Activated CD4-positive, alpha-beta T cell treated with anti-CD3 and anti-CD28 coated beads, Interleukin-10, Interleukin-2, amounts not matched to agents 100 ng/mL and 50 ng/mL, durations not matched to agents 16 hours and 8 hours (primary cell): ENCODE results near the gene NRDC.

ENCODE experiments used
- DNase-seq: peaks from one replicate; pipeline ENCODE4 v3.0.0-alpha.2; 2020

The NRDC gene, protein sequence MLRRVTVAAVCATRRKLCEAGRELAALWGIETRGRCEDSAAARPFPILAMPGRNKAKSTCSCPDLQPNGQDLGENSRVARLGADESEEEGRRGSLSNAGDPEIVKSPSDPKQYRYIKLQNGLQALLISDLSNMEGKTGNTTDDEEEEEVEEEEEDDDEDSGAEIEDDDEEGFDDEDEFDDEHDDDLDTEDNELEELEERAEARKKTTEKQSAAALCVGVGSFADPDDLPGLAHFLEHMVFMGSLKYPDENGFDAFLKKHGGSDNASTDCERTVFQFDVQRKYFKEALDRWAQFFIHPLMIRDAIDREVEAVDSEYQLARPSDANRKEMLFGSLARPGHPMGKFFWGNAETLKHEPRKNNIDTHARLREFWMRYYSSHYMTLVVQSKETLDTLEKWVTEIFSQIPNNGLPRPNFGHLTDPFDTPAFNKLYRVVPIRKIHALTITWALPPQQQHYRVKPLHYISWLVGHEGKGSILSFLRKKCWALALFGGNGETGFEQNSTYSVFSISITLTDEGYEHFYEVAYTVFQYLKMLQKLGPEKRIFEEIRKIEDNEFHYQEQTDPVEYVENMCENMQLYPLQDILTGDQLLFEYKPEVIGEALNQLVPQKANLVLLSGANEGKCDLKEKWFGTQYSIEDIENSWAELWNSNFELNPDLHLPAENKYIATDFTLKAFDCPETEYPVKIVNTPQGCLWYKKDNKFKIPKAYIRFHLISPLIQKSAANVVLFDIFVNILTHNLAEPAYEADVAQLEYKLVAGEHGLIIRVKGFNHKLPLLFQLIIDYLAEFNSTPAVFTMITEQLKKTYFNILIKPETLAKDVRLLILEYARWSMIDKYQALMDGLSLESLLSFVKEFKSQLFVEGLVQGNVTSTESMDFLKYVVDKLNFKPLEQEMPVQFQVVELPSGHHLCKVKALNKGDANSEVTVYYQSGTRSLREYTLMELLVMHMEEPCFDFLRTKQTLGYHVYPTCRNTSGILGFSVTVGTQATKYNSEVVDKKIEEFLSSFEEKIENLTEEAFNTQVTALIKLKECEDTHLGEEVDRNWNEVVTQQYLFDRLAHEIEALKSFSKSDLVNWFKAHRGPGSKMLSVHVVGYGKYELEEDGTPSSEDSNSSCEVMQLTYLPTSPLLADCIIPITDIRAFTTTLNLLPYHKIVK

DNA sequence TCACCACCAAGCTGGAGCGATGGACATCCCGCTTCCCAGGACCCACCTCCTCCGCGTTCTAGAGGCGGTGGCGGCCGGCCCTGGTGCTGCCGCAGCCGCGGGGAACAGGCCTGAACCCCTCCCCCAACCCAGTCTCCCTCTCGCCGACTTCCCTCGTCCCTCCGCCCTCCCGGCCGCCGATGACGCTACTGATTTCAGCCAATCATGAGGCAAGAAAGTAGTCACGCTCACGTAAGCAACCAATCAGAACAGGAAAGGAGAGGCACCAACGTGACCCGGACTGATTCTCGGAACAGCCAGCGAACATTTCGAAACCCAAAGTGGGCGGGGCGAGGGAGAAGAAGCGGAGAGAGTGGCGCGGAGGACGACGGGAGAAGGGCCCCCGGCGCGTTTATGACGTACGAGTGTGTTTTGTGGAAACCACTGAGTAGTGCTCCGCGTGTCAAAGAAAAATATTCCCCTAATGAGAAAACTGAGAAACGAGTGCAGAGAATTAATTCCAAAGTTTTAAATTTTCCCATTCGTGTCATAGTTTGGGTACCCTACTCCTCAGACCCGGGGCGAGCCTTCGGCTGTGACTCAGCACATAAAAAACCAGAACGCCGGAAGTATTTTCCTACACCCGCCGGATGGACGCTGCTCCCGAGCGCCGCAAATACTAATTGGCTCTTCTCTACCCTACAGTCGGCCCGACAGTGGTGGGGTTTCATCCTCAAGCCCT, at the start of gene NRDC:
NRDC (minus strand) TSS at position 112 of the 721 bp plus-strand sequence. CDS start 112 bp downstream, outside the sequence.
- peak; percentile 100 for DNase-seq

DNA sequence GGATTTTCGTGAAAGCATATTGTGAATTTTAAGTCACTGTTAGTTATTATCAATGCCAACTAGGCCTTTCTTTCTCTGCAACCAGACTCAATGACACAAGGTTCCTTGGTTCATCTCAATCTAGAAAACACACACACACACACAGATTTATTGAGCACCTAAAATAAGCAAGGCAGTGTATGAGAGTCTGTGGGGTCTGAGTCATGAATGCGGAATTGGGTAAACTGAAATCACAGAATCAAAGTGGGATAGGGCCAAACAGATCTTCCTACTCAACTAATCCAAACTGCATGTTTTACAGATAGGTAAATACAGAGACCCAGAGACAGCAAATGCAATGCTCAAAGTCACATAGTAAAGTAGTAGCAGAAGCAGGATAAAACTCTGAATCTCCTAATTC, 48.5 kb upstream of the NRDC start:
- DNase-seq: no peak

DNA sequence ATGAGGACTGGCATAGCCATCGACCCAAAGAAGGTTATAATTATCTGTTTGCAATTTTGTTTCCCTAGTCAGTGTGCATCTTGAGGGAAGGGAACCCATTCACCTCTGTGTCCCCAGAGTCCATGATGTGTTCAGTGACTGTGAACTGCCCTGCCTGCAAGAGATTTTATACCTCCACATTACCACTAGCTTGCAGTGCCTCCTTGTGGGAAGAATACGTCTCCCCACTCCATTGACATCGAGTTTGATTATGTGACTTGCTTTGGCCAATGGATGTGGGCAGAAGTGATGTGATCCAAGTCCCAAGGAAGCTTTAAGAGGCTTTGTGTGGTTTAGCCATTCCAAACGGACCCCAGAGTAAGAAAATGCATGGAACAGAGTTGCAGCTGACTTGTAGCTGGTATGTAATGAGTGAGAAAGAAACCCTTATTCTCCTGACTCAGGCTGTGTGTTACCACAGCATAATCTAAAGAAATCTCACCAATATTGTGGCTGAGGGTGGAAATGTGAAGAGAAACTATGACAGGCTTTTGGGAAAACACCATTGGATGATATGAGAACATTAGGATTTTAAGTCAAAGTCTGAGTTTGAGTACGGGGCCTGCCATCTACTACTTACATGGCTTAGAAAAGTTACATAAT, 47.8 kb upstream of the NRDC start:
- peak; percentile 38 for DNase-seq

DNA sequence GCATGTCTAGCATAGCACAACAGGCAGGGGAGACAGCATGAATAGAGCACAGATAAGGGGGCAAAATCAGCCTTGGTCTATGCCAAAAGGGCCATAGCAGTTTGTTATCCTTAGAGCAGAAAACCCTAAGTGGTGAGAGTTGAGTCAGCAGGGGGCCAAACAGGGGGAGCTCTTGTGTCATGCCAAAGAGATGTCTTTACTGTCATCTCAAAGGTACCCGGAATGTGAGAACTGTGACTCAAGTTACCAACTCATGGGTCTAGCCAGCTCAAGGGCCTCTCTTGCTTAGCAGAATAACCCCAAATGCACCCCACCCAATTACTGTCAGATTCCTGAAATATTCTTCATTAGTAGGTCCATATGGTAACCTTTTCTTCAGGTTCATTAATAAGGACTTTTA, 45.9 kb upstream of the NRDC start:
- DNase-seq: peak; percentile 56

DNA sequence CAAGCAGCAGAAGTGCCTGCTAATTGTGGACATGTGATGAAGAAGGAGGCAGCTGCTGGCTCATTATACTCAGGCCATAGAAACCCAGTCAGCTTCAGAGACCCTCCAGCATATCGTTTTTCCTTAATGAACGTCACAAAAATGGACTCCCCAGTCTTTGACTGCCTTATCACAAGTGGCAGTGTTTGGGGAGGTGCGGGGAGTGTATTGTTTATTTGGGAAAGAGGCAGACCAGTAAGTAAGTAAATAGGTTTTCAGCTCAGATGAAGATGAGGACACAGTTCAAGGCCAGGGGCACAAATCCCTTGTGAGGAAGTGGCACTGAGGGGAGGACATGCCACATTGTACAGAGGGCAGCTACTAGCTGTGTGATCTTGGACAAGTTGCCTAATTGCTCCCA, 43.5 kb upstream of the NRDC start:
- DNase-seq: no peak

DNA sequence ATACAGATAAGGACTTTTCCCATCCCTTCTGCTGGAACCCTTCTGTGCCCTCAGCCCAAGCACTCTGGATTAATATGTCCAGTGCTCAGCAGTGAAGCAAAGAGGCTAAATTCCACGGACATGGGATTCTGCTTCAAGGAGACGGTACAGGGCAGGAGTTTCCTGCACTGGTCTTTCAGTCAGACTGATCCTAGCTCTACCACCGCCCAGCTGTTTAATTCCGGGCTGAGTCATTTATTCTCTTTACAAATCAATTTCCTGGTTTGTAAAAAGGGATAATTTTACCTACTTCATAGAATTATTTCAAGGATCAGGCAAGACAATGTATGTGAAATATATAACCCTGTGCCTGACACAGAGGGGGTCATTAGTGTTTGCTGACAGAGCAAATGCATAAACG, 41.6 kb upstream of the NRDC start:
- DNase-seq: no peak

DNA sequence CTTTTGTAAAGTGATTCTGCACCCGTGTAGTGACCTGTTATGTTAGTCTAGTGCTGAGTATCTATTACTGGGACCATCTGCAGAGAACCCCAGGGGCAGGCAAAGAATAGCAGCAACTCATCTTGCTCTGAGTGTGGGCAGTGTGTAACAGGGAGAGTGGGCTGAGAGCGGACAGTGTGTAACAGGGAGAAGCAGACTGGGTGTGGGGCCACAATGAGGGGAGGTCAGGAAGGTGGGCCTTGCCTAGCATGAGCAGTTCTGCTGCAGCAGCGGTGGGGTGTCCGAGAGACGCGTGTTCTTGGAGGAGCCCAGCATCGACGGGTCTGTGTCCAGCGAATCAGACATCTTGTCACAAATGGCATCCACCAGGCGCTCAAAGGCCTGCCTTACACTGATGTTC, 41.2 kb upstream of the NRDC start:
- DNase-seq: no peak

DNA sequence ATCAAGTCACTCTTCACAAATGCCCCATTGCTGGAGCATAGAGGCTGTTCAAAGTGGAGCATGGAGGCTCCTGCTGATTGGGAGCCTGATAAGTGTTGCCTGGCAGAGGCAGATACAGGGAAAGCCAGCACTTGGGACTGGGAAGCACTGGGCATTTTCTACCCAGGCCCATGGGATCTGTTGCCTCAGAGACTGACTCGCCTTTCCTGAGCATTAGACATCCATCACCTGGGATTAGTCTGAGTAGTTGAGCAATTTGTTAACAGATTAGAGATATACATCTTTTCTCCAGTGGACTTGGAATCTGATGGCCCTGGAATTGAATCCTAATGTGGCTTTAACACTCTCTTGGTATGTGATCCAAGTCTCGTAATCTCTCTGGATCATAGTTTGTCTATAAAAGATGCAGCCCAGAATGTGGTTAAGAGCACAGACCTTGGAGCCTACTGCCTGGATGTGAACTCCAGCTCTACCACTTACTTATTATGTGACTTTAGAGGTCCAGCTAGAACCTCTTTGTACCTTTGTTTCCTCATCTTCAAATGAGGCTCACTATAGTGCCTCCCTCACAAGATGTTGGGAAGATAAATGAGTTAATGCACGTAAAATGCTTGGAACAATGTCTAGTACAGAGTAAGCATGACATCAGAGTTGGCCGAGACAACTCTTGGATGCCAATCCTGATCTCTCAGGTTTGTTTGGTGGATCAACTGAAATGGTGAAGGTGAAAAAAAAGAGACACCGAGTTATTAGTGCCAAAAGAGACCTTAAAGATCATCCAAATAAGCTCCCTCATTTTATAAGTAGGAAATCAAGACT, 38.3 kb upstream of the NRDC start:
- no peak for DNase-seq

DNA sequence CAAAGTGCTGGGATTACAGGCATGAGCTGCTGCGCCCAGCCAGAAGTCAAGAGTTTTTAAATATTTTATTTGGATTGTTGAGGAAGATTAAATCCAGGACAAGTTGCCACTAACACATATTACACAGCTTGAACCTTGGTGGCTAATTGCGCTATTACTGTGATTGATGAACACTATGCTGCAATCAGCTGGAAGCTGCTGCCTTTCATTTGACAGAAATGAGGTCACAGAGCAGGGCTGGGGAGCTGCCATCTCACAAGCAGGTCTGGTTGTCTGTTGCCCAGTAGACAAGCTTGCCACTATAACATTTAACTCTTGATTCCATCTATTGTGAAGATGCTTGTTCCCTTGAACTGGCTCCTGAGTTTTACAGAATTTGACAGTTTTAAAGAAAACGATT, 37.4 kb upstream of the NRDC start:
- no peak for DNase-seq

DNA sequence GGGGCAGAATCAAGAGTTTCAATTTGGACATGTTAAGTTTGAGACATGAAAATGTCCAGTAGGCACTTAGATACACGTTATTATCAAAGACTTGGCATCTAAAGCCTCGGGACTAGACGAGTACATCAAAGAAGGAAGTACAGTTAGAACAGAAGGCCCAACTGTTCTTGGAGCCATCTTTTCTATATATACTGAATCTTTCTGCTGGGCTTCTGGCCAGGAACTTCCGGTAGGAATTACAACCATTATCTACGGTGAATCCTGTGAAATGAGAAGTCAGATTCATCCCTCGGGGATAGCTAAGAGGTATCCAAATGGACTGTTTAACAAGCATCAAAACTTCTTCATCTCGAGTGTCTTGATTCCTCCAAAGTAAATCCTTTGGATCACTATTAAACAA, 34.4 kb upstream of the NRDC start:
- no peak for DNase-seq

DNA sequence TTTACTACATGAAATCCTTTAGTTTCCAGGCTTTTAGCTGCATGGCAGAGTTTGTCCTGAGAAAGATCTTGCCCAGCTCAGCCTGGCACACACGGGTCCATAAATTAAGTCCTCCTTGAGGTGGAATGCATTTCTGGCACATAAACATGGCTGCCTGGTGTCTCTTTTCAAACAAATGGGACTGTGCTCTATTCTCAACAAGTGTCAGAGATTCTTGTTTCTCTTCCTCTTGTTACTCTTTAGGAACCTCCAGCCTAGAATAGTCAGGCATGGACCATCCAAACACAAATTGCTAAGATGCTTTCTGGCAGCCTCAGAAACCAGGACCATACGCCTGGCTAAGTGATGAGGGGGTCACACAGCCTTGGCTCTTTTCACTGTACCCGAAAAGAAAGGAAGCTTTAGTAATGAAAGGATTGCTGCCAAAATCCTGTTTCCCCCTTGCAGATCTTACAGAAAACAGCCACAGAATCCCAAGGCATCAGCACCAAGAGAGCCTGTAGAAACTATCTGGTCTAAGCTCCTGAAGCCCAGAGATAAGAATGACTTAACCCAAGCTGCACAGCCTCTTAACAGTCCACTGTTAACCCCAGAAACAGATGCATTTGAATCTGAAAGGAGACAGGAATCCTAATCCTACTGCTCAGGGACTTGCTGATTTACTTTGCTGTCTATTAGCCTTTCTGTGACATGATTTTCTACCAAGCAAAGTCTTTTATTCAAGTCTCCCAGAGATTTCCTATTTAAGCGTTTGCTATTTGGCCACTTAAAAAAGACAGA, 31.9 kb upstream of the NRDC start:
- DNase-seq: no peak

DNA sequence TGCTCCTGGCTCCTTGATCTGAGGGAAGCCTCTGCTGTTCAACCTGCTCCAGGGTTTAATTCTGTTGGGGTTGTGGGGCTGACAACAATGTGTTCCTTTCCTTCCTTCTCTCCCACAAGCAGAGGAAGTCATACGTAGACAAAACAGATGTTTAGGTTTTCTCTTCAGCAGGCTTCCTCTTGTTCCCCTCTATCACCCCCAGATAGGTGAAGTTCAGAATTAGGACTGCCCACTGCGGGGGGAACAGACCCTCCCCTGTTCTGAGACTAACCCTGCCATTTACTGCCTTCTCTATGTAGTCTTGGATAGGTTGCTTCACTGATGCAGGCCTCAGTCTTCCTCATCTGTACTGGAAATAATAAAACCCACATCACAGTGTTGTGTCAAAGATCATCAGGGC, 30.0 kb upstream of the NRDC start:
- no peak for DNase-seq

DNA sequence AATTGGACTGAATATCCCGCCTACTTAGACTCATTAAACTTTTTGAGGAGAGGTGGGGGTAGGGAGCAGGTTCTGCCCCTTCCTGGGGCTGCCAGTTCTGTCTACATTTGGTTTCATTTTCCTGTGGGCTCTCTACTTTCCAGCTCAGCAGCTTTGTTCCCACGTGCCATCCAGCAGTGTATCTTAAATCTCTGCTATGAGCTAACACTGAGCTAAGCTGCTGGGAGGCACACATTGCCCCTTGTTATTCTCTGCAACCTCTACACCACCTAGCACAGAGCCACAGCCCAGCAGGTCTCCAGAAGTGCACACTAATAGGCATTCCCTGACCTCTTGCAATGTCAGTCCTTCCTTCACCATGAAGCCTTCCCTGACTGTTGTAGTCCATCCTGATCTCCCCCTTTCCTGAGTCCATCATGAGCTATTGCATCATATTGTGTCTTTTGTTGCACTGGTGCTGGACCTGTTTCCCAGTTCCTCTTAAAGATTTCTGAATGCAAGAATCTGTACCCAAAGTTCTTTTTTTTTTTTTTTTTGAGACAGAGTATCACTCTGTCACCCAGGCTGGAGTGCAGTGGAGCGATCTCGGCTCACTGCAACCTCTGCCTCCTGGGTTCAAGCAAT, 28.7 kb upstream of the NRDC start:
- DNase-seq: no peak

DNA sequence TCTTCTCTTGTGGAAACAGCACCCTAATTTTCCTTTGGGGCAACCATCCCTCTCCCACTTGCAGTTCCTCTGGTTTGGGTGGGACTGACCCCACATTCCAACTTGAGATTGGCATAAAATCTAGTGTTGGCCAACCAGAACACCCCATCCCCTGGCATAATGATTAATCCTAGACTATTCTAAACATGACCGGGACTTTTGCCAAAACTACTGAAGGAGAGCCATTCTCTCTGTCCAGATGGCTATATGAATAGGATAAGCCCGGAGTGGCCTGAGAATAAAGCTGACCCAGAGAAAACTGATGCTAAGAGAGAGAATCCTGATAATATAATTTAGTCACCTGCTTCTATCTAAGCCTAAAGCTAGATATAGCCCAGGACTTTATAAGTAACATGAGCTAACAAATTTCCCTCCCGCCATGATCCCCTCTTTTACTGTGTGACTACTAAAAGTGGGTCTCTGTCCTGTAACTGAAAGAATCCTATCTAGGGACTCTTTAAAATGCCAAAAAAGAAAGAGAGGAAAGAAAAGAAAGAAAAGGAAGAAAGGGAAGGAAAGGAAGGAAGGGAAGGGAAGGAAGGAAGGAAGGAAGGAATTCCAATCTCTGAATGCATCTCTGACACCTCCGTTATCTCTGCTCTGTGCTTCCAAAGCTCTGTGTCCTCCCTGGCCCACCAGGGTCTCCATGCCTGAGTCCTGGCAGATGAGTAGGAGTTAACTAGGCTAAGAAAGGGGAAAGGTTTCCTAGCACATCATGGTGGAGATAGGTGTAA, 28.0 kb upstream of the NRDC start:
- no peak for DNase-seq

DNA sequence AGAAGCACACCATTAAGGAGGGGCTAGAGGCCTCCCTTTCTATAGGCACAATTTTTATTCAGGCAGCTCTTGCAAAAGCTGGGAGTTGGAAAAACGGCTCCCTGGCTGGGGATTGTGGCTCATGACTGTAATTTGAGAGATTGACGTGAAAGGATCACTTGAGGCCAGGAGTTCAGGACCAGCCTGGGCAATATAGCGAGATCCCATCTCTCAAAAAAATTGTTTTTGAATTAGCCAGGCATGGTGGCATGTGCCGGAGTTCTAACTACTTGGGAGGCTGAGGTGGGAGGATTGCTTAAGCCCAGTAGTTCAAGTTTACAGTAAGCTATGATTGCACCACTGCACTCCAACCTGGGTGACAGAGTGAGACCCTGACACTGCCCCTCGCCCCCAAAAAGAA, 23.9 kb upstream of the NRDC start:
- no peak for DNase-seq

DNA sequence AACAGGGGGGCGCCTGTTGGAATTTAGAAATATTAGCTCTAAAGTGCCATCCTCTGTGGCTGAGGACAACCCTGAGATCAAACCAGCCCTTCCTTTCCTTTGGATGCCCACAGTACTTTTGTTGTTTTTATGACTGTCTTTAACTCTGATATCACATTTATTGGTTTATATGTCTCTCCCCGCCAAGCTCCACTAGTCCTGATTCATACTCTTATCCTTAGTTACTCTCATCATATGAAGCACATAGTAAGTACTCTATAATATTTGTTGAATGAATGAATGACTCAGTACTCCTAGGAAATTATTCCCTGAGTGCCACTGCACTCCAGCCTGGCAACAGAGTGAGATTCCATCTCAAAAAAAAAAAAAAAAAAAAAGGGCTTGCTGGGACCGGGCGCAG, 22.6 kb upstream of the NRDC start:
- DNase-seq: no peak

DNA sequence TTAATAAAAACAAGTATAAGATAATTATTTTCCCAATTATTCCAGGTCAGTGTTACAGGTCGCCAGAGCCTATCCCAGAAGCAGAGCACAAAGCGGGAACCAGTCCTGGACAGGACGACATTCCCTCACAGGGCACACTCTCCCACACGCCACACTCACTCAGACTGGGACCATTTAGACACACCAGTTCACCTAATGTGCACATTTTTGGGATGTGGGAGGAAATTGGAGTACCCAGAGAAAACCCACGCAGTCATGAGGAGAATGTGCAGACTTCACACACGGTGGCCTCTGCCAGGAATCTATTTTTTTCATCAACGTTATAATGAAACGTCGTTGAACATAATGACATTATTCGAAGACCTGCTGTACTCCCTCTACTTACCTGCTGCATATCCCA, 20.5 kb upstream of the NRDC start:
- DNase-seq: no peak

DNA sequence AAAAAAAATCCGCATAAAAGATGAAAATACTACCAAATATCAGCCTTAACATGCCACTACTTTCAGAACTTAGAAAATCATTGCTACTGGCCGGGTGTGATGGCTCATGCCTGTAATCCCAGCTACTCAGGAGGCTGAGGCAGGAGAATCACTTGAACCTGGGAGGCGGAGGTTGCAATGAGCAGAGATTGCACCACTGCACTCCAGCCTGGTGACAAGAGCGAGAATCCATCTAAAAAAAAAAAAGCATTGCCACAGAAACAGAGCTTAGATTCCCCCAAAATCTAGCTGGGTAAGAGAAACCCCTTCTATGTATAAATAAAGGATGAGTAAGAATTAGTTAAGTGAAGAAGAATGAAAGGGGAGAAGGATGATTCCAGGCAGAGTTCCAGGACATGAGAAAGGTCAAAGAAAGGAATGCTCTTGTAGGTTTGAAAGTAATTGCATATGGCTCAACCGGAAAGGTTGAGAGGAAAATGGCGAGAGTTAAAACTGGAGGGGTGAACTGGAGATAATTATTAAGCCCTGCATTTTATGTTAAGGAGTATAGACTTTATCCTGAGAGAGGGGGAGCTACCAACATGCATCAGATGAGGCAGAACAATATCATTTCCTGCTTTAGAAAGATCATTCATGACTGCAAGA, 19.7 kb upstream of the NRDC start:
- DNase-seq: no peak

DNA sequence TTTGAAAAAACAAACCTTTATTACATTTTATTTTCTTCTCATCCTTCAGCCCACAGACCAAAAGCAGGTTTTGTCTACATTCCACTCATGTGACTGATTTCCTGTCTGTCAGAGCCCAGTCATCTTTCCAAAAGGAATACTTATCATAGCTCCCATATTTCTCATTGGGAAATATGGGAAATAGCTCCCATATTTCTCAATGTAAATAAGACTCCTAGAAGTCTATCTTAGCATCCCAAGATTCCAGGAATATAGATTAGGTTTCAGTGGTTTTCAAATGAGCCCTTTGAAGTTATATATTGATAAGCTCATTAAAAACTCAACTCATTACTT, 19.1 kb upstream of the NRDC start:
- no peak for DNase-seq
